Esophagus muscularis mucosa (tissue), 4 donors: ENCODE results near the gene TSPAN2. TPM values are rescaled to one million over a fixed set of nuclear protein-coding genes. Genes with fewer than 3 reads are reported as not detected.

Experiments used
- DNase-seq: peaks from one replicate; pipeline ENCODE4 v3.0.0-alpha.2; 2017; ENCODE audit errors: extremely low spot score
- H3K27ac ChIP-seq, 4 donors: fragments of 200-600 bp; sonication (generic); replicated peaks in 1 of 4; 1 replicate in 3 of 4; 2 replicates in 1 of 4; pipeline ENCODE4 v1.5.1; 2016 to 2019; ENCODE audit warnings: mild to moderate bottlenecking in 1 of 4
- H3K27me3 ChIP-seq, 4 donors: fragments of 200-600 bp; sonication (generic); one replicate each; pipeline versions ENCODE4 v1.5.1 to v1.6.0; 2016 to 2019
- H3K36me3 ChIP-seq, 4 donors: fragments of 200-600 bp; sonication (generic); one replicate each; pipeline ENCODE4 v1.5.1; 2016 to 2019
- H3K4me1 ChIP-seq, 4 donors: fragments of 200-600 bp; sonication (generic); one replicate each; pipeline ENCODE4 v1.5.1; 2016 to 2019
- H3K4me3 ChIP-seq, 4 donors: fragments of 200-600 bp; sonication (generic); 1 replicate in 2 of 4; 2 replicates in 2 of 4; pipeline ENCODE4 v1.5.1; 2016 to 2019; ENCODE audit warnings: mild to moderate bottlenecking in 4 of 4, moderate library complexity in 1 of 4
- H3K9me3 ChIP-seq, 4 donors: fragments of 200-600 bp; sonication (generic); 1 replicate in 3 of 4; 2 replicates in 1 of 4; pipeline ENCODE4 v1.5.1; 2016 to 2019
- CTCF ChIP-seq, 3 experiments: fragments of 200-600 bp in 2 of 3; fragments of 450-650 bp in 1 of 3; sonication (generic) in 2 of 3; IDR thresholded peaks; one replicate each; pipeline ENCODE4 v1.5.1; 2017 to 2019; ENCODE audit warnings: antibody characterized with exemption in 3 of 3, mild to moderate bottlenecking in 2 of 3, moderate library complexity in 1 of 3
- EP300 ChIP-seq: sonication (generic); formaldehyde crosslinking; IDR thresholded peaks from one replicate; pipeline ENCODE4 v1.6.1; 2017; ENCODE audit warnings: antibody characterized with exemption
- POLR2A ChIP-seq: fragments of 450-650 bp; IDR thresholded peaks from one replicate; pipeline ENCODE4 v1.6.1; 2017; ENCODE audit warnings: antibody characterized with exemption, moderate library complexity, mild to moderate bottlenecking, low read depth
- POLR2AphosphoS5 ChIP-seq, 2 donors: sonication (generic); formaldehyde crosslinking; IDR thresholded peaks; one replicate each; pipeline ENCODE4 v1.6.1; 2017; ENCODE audit warnings: antibody characterized with exemption in 2 of 2
- WGBS: methylation state at CpG from one replicate; pipeline ENCODE4 v1.1.5; 2018; 5-methylcytosine and 5-hydroxymethylcytosine counted together
- intact Hi-C: fragments of 100-400 bp; cut with DNase I; formaldehyde crosslinking; loops from one replicate; pipeline ENCODE4 v1.15.1; 2023
- total RNA-seq, 4 donors: library from RNA; depleted of rRNA; stranded (reverse); fragments of >200 nt; gene quantifications; one replicate each; pipeline versions ENCODE4 v1.1.0 to v1.2.1, GENCODE V29; 2016

Gene TSPAN2
- total RNA-seq, 4 donors from 2014 or later: 35.8 to 70.2 (median 66.7) TPM

GRCh38 chr1:115059316-115059715, 30.0 kb downstream of the TSPAN2 start:
- 38% methylated on average over 2 of the region's 2 CpGs for WGBS
- peaks cover 0 to 14% (median 8%) of the 10 kb centered on the region in 4 donors for H3K36me3 ChIP-seq
- DNase-seq: no peak
- peak overlapping the region in 1 of 4 donors; percentile 78 for H3K27ac ChIP-seq
- H3K9me3 ChIP-seq: no peaks in the 10 kb centered on the region
- H3K27me3 ChIP-seq: no peaks in the 10 kb centered on the region
- H3K4me1 ChIP-seq: peaks cover 17 to 46% (median 40%) of the 10 kb centered on the region in 4 donors
- no peak overlapping the region for H3K4me3 ChIP-seq
- TF ChIP-seq CTCF (IDR thresholded peaks at IDR 0.05) (no peak), POLR2AphosphoS5 (IDR thresholded peaks at IDR 0.05) (no peak), EP300 (no peak), POLR2A (no peak)
- intact Hi-C loops: loop anchor here (5.0 kb wide), 1 partner anchor 43 kb away; no protein-coding TSS in a partner anchor

- H3K27ac ChIP-seq: peak overlapping the region; percentile 72 to 78 (median 74)
- intact Hi-C loops: loop anchor here (5.0 kb wide), 1 partner anchor 45 kb away; no protein-coding TSS in a partner anchor
- WGBS: 91% methylated on average over 6 of the region's 6 CpGs
These were observed 31.5 kb downstream of the TSPAN2 start for GRCh38 chr1:115057661-115058254.

GRCh38 chr1:115056395-115056798, 32.9 kb downstream of the TSPAN2 start:
- no peak for DNase-seq
- TF ChIP-seq EP300 (peak; percentile 3), POLR2A (no peak), POLR2AphosphoS5 (IDR thresholded peaks at IDR 0.05) (peak in 1 of 2 donors; percentile 62)
- peaks cover 0 to 19% (median 12%) of the 10 kb centered on the region in 4 donors for H3K36me3 ChIP-seq
- H3K27me3 ChIP-seq: no peaks in the 10 kb centered on the region
- peak overlapping the region; percentile 31 to 45 (median 34) for H3K4me3 ChIP-seq
- no peaks in the 10 kb centered on the region for H3K9me3 ChIP-seq
- intact Hi-C loops: loop anchor here (5.0 kb wide), 1 partner anchor 46 kb away; no protein-coding TSS in a partner anchor
- peaks cover 4 to 27% (median 22%) of the 10 kb centered on the region in 4 donors for H3K4me1 ChIP-seq
- peak overlapping the region; percentile 72 to 78 (median 74) for H3K27ac ChIP-seq
- WGBS: 24% methylated on average over 9 of the region's 9 CpGs

More at GRCh38 chr1:115057661-115058254, 31.5 kb downstream of the TSPAN2 start:
- DNase-seq: no peak
- no peak for TF ChIP-seq CTCF (IDR thresholded peaks at IDR 0.05)
- no peak for TF ChIP-seq POLR2A
- TF ChIP-seq EP300: no peak
- TF ChIP-seq POLR2AphosphoS5 (IDR thresholded peaks at IDR 0.05): no peak
- H3K36me3 ChIP-seq: peaks cover 0 to 17% (median 9%) of the 10 kb centered on the region in 4 donors
- no peaks in the 10 kb centered on the region for H3K27me3 ChIP-seq
- H3K9me3 ChIP-seq: no peaks in the 10 kb centered on the region
- no peak overlapping the region for H3K4me3 ChIP-seq
- H3K4me1 ChIP-seq: peaks cover 13 to 41% (median 35%) of the 10 kb centered on the region in 4 donors

- TF ChIP-seq CTCF (IDR thresholded peaks at IDR 0.05) (peak; percentile 76 to 85 (median 78)), POLR2A (no peak), EP300 (no peak)
- H3K9me3 ChIP-seq: no peaks in the 10 kb centered on the region
- intact Hi-C loops: loop anchor here (5.0 kb wide), 1 partner anchor 60 kb away; no protein-coding TSS in a partner anchor
- no peak overlapping the region for H3K4me3 ChIP-seq
- no peaks in the 10 kb centered on the region for H3K27me3 ChIP-seq
- H3K27ac ChIP-seq: peak overlapping the region in 1 of 4 donors; percentile 8
- no peak for DNase-seq
- 50% methylated on average over 9 of the region's 9 CpGs for WGBS
- peaks cover 0 to 28% (median 15%) of the 10 kb centered on the region in 4 donors for H3K36me3 ChIP-seq
- H3K4me1 ChIP-seq: peaks cover 0 to 22% (median 19%) of the 10 kb centered on the region in 4 donors
These were observed 36.7 kb downstream of the TSPAN2 start for GRCh38 chr1:115052454-115053083.

GRCh38 chr1:115051850-115052249, 37.5 kb downstream of the TSPAN2 start:
- no peak for TF ChIP-seq POLR2A
- no peak for TF ChIP-seq CTCF (IDR thresholded peaks at IDR 0.05)
- TF ChIP-seq EP300: no peak
- TF ChIP-seq POLR2AphosphoS5 (IDR thresholded peaks at IDR 0.05): no peak
- Histone ChIP-seq H3K4me1 (peaks cover 0 to 15% (median 14%) of the 10 kb centered on the region in 4 donors), H3K27me3 (no peaks in the 10 kb centered on the region), H3K4me3 (no peak overlapping the region), H3K9me3 (no peaks in the 10 kb centered on the region), H3K27ac (peak overlapping the region in 1 of 4 donors; percentile 8), H3K36me3 (peaks cover 0 to 28% (median 16%) of the 10 kb centered on the region in 4 donors)
- no peak for DNase-seq
- intact Hi-C loops: loop anchor here (2.0 to 5.0 kb wide), 2 partner anchors 60 to 73 kb away; no protein-coding TSS in a partner anchor
- WGBS: 89% methylated on average over 2 of the region's 5 CpGs
